ENCODE data around the gene ABCG5.

The ABCG5 gene

DNA sequence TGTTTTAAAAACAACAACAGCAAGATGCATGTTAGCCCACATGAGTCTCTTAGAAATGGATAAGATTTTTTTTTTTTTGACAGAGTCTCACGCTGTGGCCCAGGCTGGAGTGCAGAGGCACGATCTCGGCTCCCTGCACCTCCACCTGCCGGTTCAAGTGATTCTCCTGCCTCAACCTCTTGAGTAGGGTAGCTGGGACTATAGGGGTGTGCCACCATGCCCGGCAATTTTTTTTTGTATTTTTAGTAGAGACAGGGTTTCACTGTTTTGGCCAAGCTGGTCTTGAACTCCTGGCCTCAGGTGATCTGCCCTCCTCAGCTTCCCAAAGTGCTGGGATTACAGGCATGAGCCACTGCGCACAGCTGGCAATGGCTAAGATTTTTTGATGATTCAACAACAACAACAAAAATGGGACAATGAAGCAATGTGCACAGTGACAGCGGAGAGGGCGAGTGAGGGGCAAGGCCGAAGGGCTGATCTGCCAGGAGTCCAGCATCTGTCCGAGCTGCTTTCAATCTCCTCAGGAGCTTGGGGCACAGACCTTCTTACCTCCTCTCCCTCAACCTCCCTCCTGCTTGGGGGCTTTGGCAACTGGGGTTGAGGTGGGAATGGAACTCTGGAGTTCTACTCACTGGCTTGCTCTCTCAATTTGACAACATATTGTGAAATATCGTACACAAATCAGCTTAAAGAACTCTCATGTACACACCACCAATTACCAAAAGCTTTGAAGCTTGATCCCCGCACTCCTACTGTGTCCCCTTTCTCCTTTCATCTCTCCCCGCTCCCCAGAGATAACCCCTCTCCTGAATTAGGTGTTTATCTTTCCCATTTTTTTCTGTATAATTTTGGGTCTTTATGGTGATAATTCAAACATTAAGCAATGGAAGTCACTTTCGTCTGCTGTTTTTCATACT lies 3.6 kb upstream of the ABCG5 start:
- no peak for DNase-seq

DNA sequence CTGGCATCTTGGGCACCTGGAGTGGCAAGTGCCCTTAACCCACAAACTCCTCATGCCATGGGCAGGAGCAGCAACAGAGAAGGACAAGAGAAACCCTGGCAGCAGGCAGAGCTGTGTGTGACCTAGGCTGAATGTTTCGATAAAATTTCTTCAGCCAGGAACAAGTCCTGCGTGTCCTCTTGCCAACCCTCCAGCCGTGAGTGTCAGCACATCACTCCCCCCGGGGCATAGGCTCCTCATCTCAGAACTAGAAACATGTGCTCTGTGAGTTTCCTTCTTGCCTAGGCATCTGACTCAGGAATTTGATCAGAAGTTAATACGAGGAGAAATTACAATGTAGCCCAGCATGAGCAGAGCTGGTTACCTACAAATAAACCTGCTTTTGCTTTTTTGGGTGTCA lies 2.3 kb upstream of the ABCG5 start:
- DNase-seq, result no peak

GRCh38 chr2:43839776-43840564 lies 1.3 kb upstream of the ABCG5 start:
- DNase-seq, result no peak

DNA sequence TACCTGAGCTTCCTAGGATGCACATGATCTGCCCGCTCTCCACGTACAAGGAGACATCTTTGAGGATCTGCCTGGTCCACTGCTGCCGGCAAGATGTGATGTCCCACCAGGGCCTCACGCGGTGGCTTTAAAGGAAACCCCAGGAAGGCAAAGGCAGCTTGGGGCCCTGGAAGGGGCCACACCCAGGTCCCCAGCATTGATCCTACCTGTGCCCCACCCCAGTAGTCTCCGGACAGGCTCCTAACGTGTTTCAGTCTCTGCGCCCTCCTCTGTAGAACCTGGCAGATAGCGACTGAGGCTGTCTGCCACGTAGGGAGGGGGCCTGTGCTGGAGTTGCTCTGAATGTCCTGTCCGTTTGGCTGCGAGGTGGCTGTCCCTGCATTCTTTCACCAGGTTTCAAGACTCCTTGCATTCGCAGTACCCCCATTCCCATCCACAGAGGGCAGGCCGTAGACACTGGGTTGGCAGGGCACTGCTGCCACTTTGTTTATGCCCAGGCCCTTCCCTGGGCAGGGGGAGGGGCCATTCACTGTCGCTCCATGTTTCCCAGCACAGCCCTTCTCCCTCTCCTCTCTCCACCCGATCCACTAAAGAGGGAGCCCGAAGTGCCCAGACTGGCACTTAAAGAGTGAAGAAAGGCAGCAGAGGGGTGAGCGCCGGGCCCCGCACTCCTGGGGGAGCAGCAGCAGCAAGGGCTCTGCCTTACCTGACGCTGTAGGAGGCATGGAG lies 644 bp downstream of the ABCG5 start:
- DNase-seq, result no peak

- DNase-seq, result no peak
These were observed 1.6 kb downstream of the ABCG5 start for GRCh38 chr2:43837033-43837432.

GRCh38 chr2:43832457-43832856 lies 6.2 kb downstream of the ABCG5 start:
- no peak for DNase-seq

GRCh38 chr2:43831543-43832294 lies 6.9 kb downstream of the ABCG5 start:
- DNase-seq, result no peak

GRCh38 chr2:43826305-43827250 lies 12.1 kb downstream of the ABCG5 start:
- no peak for DNase-seq

GRCh38 chr2:43825841-43826240 lies 12.8 kb downstream of the ABCG5 start:
- no peak for DNase-seq

DNA sequence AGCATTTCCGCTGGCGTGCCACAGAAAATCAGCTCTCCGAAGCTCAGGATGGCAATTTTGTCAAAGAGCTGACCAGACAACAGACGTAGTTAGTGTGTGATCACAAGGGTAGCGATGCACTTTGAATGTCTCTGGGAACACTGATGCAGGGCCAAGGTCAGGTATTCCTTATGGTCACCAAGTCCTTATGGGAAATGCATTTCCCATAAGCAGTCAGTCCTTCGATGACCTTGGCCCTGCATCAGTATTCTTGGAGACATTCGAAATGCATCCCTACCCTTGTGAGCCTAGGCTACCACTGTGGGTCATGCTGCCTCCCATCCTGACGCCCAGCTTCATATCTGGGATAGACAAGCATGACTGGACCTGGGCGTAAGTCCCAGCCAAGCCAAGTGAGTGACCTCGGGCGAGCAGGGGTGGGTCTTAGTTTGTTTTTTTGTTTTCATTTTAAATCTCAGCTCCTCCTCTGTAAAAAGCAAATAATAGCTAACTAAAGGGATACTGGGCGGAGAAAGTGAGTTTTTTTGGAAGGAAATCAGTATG lies 13.6 kb downstream of the ABCG5 start:
- no peak for DNase-seq

- no peak for DNase-seq
These were observed 14.1 kb downstream of the ABCG5 start for GRCh38 chr2:43824512-43824911.

GRCh38 chr2:43823751-43824150 lies 14.9 kb downstream of the ABCG5 start:
- DNase-seq, result no peak

GRCh38 chr2:43822839-43823238 lies 15.8 kb downstream of the ABCG5 start:
- DNase-seq, result no peak

- DNase-seq, result no peak
These were observed 19.0 kb downstream of the ABCG5 start for GRCh38 chr2:43819491-43820163.

DNA sequence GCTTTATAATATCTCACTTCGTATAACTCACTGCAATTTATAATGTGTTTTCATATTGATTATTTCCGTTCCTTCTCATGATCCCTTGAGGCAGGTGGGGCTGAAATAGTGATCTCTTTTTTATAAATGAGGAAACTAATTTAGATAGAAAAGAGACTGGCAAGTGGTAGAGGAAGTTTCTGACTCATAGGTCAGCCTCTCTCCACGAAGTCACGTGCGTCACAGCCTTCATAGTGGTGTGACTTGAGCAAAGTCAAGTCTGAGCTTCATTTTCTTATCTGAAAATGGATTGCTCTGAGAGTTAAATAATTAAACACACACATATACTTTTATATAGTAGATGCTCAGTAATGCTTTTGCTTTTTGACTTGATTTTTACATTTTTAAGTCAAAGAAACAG lies 19.9 kb downstream of the ABCG5 start:
- no peak for DNase-seq

- DNase-seq, result no peak
These were observed 23.9 kb downstream of the ABCG5 start for GRCh38 chr2:43814711-43815110.

DNA sequence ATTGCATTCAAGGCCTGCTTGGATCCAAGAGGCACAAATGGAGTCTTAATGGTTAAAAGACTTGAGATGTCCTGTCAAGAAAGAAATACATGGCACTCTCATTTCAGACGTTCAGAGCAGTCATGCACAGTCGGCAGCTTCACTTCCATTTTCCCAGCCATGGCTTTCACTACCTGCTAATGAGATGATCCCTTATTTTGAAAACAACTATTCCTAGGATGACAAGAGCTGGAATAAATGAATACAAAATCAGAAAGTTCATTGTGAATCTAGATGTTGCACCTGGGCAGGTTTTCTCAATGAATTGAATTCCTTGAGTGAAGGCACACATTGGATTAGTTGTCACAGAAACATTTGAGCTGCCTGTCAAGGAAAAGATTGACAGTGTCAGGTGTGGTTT lies 25.7 kb downstream of the ABCG5 start:
- DNase-seq, result no peak

DNA sequence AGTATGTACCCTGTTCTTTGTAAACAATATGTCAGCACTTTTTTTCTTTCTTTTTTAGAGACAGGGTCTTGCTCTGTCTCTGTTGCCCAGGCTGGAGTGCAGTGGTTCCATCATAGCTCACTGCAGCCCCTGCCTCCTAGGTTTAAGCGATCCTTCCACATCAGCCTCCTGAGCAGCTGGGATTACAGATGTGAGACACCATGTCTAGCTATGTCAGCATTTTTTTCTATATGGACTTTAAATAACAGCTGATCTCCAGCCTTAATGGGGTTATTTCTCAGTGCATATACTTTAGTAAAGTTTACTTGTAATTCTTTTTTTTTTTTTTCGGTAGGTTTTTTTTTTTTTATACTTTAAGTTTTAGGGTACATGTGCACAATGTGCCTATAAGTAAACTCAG lies 26.6 kb downstream of the ABCG5 start:
- DNase-seq, result no peak

DNA sequence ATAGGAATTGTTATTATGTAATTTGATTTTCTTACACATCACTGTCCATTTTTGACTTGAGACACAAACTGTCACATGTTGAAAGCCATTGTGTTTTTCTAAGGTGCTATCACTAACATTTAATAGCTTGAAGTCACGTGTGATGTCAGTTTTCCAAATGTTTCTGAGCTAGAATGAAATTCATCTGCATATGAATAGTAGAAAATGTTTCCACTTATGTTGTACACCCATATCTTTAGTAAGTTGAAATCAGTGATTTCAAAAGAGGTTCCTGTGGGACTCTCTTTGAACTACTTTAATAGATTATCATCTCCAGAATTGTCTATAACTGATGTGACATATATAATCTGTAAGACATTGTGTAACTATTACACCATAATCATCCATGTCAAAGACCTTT lies 27.8 kb downstream of the ABCG5 start:
- no peak for DNase-seq

- DNase-seq, result no peak
These were observed 28.2 kb downstream of the ABCG5 start for GRCh38 chr2:43810452-43810851.

DNA sequence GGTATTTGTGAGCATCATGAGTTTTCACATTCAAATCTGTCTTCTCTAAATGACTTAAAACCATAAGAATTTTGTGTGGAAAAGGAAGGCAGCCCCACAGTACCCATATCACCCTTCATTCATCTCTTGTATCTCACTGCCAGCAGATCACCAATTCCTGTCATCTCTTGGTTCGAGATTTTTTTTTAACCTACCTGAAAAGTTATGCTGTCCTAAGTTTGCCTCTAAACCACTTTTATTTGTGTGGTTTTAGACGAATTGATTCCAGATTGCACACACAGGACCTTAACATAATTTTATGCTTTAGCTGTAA lies 32.0 kb downstream of the ABCG5 start:
- DNase-seq, result no peak
